GM12878 (cell line): ENCODE data around the gene HSFX3.
"Not testable (repeated sequence)": the region's sequence is repeated elsewhere in the genome, so short reads cannot be mapped to it uniquely, and the experiment has no call there.

ENCODE experiments used
- JUND ChIP-seq: IDR thresholded peaks from 2 replicates; pipeline ENCODE4 v1.6.1; 2012; ENCODE audit warnings: low read depth, mild to moderate bottlenecking, low read length, improper control_type of control experiment, moderate library complexity
- RFX5 ChIP-seq: IDR thresholded peaks from 2 replicates; pipeline ENCODE4 v1.6.1; 2011; ENCODE audit warnings: low read depth, low read length, improper control_type of control experiment
- SIX5 ChIP-seq: IDR thresholded peaks from 2 replicates; pipeline ENCODE4 v1.6.1; 2011; ENCODE audit warnings: mild to moderate bottlenecking, low read depth, low read length, moderate library complexity; ENCODE audit not compliant: severe bottlenecking
- ZBED1 ChIP-seq: IDR thresholded peaks from 2 replicates; pipeline ENCODE4 v1.6.1; 2016; ENCODE audit warnings: borderline replicate concordance
- TF ChIP-seq, protein P1 (sequence below), 3 experiments: IDR thresholded peaks in 2 of 3; conservative IDR thresholded peaks in 1 of 3; 2 replicates each; pipeline ENCODE4 v1.5.1; 2011; ENCODE audit warnings: low read depth in 3 of 3, low read length in 3 of 3, mild to moderate bottlenecking in 3 of 3, control low read depth in 2 of 3, moderate library complexity in 2 of 3, inconsistent platforms in 1 of 3, mixed read lengths in 1 of 3; ENCODE audit not compliant: control insufficient read depth in 2 of 3, insufficient read depth in 1 of 3; ENCODE audit errors: extremely low read depth in 1 of 3
- TF ChIP-seq, protein P2 (sequence below): fragments of 450-650 bp; IDR thresholded peaks from 2 replicates; pipeline ENCODE4 v1.6.1; 2016; ENCODE audit warnings: mild to moderate bottlenecking
- TF ChIP-seq, protein P3 (sequence below): IDR thresholded peaks from 2 replicates; pipeline ENCODE4 v1.6.1; 2011; ENCODE audit warnings: low read depth, low read length, improper control_type of control experiment, borderline replicate concordance
- TF ChIP-seq, protein P4 (sequence below): fragments of 450-650 bp; conservative IDR thresholded peaks from 2 replicates; pipeline ENCODE4 v1.6.1; 2017; ENCODE audit warnings: mild to moderate bottlenecking, moderate library complexity

DNA sequence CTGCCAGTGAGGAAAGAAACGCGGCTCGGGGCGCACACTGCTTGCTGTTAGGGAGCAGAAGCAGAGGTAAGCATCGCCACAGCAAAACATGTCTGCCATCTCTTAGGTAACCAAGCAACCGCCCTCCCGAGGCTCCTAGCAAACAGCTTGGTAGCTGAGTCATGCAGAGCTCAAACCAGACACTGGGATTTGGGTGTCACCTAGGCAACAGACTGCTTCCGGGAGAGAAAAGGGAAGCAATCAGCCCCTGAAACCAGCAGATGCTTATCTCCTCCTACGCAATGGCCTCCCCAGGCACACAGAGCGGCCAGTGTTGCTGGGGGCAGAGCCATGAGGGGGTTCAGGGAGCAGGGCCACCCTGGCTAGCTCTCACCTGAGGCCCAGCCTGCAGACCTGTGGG is 46.3 kb downstream of the HSFX3 start:
- TF ChIP-seq, protein P1, sequence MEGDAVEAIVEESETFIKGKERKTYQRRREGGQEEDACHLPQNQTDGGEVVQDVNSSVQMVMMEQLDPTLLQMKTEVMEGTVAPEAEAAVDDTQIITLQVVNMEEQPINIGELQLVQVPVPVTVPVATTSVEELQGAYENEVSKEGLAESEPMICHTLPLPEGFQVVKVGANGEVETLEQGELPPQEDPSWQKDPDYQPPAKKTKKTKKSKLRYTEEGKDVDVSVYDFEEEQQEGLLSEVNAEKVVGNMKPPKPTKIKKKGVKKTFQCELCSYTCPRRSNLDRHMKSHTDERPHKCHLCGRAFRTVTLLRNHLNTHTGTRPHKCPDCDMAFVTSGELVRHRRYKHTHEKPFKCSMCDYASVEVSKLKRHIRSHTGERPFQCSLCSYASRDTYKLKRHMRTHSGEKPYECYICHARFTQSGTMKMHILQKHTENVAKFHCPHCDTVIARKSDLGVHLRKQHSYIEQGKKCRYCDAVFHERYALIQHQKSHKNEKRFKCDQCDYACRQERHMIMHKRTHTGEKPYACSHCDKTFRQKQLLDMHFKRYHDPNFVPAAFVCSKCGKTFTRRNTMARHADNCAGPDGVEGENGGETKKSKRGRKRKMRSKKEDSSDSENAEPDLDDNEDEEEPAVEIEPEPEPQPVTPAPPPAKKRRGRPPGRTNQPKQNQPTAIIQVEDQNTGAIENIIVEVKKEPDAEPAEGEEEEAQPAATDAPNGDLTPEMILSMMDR (IDR thresholded peaks at IDR 0.05 in 2 of 3, conservative IDR thresholded peaks at IDR 0.05 in 1 of 3; ENCODE audit: control insufficient read depth in 2 of 3, extremely low read depth in 1 of 3, insufficient read depth in 1 of 3, low read depth in 3 of 3, low read length in 3 of 3): not testable (repeated sequence)
- TF ChIP-seq JUND, RFX5, ZBED1, SIX5: not testable (repeated sequence)
- TF ChIP-seq, protein P2, sequence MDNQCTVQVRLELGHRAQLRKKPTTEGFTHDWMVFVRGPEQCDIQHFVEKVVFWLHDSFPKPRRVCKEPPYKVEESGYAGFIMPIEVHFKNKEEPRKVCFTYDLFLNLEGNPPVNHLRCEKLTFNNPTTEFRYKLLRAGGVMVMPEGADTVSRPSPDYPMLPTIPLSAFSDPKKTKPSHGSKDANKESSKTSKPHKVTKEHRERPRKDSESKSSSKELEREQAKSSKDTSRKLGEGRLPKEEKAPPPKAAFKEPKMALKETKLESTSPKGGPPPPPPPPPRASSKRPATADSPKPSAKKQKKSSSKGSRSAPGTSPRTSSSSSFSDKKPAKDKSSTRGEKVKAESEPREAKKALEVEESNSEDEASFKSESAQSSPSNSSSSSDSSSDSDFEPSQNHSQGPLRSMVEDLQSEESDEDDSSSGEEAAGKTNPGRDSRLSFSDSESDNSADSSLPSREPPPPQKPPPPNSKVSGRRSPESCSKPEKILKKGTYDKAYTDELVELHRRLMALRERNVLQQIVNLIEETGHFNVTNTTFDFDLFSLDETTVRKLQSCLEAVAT: not testable (repeated sequence)
- TF ChIP-seq, protein P3, sequence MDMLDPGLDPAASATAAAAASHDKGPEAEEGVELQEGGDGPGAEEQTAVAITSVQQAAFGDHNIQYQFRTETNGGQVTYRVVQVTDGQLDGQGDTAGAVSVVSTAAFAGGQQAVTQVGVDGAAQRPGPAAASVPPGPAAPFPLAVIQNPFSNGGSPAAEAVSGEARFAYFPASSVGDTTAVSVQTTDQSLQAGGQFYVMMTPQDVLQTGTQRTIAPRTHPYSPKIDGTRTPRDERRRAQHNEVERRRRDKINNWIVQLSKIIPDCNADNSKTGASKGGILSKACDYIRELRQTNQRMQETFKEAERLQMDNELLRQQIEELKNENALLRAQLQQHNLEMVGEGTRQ: not testable (repeated sequence)
- TF ChIP-seq, protein P4, sequence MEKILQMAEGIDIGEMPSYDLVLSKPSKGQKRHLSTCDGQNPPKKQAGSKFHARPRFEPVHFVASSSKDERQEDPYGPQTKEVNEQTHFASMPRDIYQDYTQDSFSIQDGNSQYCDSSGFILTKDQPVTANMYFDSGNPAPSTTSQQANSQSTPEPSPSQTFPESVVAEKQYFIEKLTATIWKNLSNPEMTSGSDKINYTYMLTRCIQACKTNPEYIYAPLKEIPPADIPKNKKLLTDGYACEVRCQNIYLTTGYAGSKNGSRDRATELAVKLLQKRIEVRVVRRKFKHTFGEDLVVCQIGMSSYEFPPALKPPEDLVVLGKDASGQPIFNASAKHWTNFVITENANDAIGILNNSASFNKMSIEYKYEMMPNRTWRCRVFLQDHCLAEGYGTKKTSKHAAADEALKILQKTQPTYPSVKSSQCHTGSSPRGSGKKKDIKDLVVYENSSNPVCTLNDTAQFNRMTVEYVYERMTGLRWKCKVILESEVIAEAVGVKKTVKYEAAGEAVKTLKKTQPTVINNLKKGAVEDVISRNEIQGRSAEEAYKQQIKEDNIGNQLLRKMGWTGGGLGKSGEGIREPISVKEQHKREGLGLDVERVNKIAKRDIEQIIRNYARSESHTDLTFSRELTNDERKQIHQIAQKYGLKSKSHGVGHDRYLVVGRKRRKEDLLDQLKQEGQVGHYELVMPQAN: not testable (repeated sequence)
